Measurements from ENCODE around the gene DHX58. TPM values are rescaled to one million over a fixed set of nuclear protein-coding genes. Genes with fewer than 3 reads are reported as not detected.

DHX58 gene
- total and polyA plus RNA-seq, 2 donors (not counting 1 experiment from before 2014, with no cell fraction given) = 39.7 to 57.6 TPM

DNA sequence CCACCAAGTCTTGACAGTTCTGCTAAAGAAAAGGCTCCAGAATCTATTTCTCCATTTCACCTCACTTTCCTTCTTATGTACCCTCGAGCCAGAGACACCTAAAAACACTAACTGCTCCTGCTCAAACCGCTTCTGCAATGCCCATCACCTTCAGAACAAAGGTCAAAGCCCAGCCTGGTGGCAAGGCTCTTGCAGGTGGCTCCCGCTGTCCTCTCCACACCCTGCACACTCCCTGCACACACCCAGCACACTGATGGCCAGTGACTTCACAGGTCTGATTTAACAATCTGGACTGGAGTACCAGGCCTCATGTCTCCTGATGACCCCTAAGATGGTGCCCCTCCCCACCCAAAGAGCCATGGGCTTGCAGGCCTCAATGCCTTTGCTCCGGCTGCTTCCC is 52.3 kb downstream of the DHX58 start:
- Mint-ChIP-seq H3K9me3 (ENCODE audit: insufficient read depth) (no peaks in the 10 kb centered on the region), H3K4me3 (no peak overlapping the region), H3K27me3 (no peaks in the 10 kb centered on the region), H3K27ac (no peak overlapping the region), H3K4me1 (peaks cover 15% of the 10 kb centered on the region)
- Histone ChIP-seq H4K20me1 (ENCODE audit: control insufficient read depth, insufficient read depth, low read length, poor library complexity, severe bottlenecking) (no peaks in the 10 kb centered on the region), H3K9ac (ENCODE audit: low read length) (no peak overlapping the region), H3K36me3 (replicated peaks in 1 of 2; ENCODE audit: control extremely low read depth in 1 of 2, control insufficient read depth in 1 of 2, extremely low read depth in 1 of 2, insufficient read depth in 2 of 2, low read length in 1 of 2) (no peaks in the 10 kb centered on the region), H3K79me2 (ENCODE audit: control insufficient read depth, insufficient read depth, low read length) (no peaks in the 10 kb centered on the region), H3K4me2 (replicated peaks; ENCODE audit: low read depth, low read length, poor library complexity, severe bottlenecking) (no peak overlapping the region), H2AFZ (ENCODE audit: insufficient read depth, low read depth, low read length, poor library complexity, severe bottlenecking) (no peak overlapping the region), H3K4me3 (ENCODE audit: control extremely low read depth in 1 of 5, extremely low read depth in 1 of 5, insufficient read depth in 1 of 5, low read depth in 2 of 5, low read length in 4 of 5) (no peak overlapping the region), H3K27me3 (replicated peaks in 1 of 4; ENCODE audit: control extremely low read depth in 1 of 4, control insufficient read depth in 3 of 4, insufficient read depth in 4 of 4, low read length in 3 of 4) (peaks cover 0 to 3% (median 0%) of the 10 kb centered on the region in 4 experiments), H3K4me1 (ENCODE audit: control insufficient read depth in 2 of 2, insufficient read depth in 2 of 2, low read length in 2 of 2) (peaks cover 14% of the 10 kb centered on the region in 2 donors), H3K27ac (ENCODE audit: low read length in 2 of 2) (no peak overlapping the region), H3K9me3 (ENCODE audit: control extremely low read depth in 1 of 3, control insufficient read depth in 2 of 3, insufficient read depth in 1 of 3, low read length in 2 of 3) (peaks cover 0 to 19% (median 0%) of the 10 kb centered on the region in 3 donors)
- CTCF ChIA-PET = interaction anchor here (1.0 kb wide), 1 partner anchor 97 kb away, joined by 4 read pairs; no protein-coding TSS in a partner anchor
- POLR2A ChIA-PET = interaction anchor here (0.5 to 0.6 kb wide), 2 partner anchors 32 to 95 kb away, joined by 3 to 7 read pairs; no protein-coding TSS in a partner anchor
- no peak for TF ChIP-seq EZH2 (IDR thresholded peaks at IDR 0.05; ENCODE audit: borderline replicate concordance, insufficient read depth, low read depth, low read length, poor library complexity, severe bottlenecking)
- TF ChIP-seq, protein P1, sequence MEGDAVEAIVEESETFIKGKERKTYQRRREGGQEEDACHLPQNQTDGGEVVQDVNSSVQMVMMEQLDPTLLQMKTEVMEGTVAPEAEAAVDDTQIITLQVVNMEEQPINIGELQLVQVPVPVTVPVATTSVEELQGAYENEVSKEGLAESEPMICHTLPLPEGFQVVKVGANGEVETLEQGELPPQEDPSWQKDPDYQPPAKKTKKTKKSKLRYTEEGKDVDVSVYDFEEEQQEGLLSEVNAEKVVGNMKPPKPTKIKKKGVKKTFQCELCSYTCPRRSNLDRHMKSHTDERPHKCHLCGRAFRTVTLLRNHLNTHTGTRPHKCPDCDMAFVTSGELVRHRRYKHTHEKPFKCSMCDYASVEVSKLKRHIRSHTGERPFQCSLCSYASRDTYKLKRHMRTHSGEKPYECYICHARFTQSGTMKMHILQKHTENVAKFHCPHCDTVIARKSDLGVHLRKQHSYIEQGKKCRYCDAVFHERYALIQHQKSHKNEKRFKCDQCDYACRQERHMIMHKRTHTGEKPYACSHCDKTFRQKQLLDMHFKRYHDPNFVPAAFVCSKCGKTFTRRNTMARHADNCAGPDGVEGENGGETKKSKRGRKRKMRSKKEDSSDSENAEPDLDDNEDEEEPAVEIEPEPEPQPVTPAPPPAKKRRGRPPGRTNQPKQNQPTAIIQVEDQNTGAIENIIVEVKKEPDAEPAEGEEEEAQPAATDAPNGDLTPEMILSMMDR (IDR thresholded peaks at IDR 0.05) = no peak
- intact Hi-C loops (cut with micrococcal nuclease) = no loop called here
- ATAC-seq (ENCODE audit: low read depth) (no peak), DNase-seq (no peak)
- WGBS (ENCODE audit: insufficient coverage) = 91% methylated on average over 3 of the region's 4 CpGs

DNA sequence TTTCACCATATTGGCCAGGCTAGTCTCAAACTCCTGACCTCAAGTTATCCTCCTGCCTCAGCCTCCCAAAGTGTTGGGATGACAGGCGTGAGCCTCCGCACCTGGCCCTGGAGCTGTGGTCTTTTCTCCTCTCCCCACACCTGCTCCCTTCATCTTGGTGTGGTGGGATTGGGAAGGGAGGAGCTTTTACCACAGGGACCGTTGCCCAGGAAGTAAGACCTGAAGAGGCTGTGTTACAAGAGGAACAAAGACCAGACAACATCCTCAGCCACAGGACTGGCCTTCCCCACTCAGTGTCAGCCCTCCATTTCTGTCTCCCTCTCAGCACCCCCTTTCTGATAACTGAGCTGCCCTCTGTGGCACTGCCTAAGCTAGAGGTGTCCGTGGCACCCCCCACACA is 52.7 kb downstream of the DHX58 start:
- Histone ChIP-seq H3K79me2 (ENCODE audit: control insufficient read depth, insufficient read depth, low read length) (no peaks in the 10 kb centered on the region), H4K20me1 (ENCODE audit: control insufficient read depth, insufficient read depth, low read length, poor library complexity, severe bottlenecking) (no peaks in the 10 kb centered on the region), H3K36me3 (replicated peaks in 1 of 2; ENCODE audit: control extremely low read depth in 1 of 2, control insufficient read depth in 1 of 2, extremely low read depth in 1 of 2, insufficient read depth in 2 of 2, low read length in 1 of 2) (no peaks in the 10 kb centered on the region), H3K9ac (ENCODE audit: low read length) (no peak overlapping the region), H3K4me3 (ENCODE audit: control extremely low read depth in 1 of 5, extremely low read depth in 1 of 5, insufficient read depth in 1 of 5, low read depth in 2 of 5, low read length in 4 of 5) (no peak overlapping the region), H3K4me2 (replicated peaks; ENCODE audit: low read depth, low read length, poor library complexity, severe bottlenecking) (no peak overlapping the region), H2AFZ (ENCODE audit: insufficient read depth, low read depth, low read length, poor library complexity, severe bottlenecking) (no peak overlapping the region), H3K27me3 (replicated peaks in 1 of 4; ENCODE audit: control extremely low read depth in 1 of 4, control insufficient read depth in 3 of 4, insufficient read depth in 4 of 4, low read length in 3 of 4) (peaks cover 0 to 4% (median 0%) of the 10 kb centered on the region in 4 experiments), H3K9me3 (ENCODE audit: control extremely low read depth in 1 of 3, control insufficient read depth in 2 of 3, insufficient read depth in 1 of 3, low read length in 2 of 3) (peaks cover 0 to 19% (median 0%) of the 10 kb centered on the region in 3 donors), H3K27ac (ENCODE audit: low read length in 2 of 2) (no peak overlapping the region), H3K4me1 (ENCODE audit: control insufficient read depth in 2 of 2, insufficient read depth in 2 of 2, low read length in 2 of 2) (peaks cover 11 to 12% of the 10 kb centered on the region in 2 donors)
- no peak for ATAC-seq (ENCODE audit: low read depth)
- POLR2A ChIA-PET = interaction anchor here (0.6 kb wide), 1 partner anchor 32 kb away, joined by 7 read pairs; no protein-coding TSS in a partner anchor
- no peak for TF ChIP-seq EZH2 (IDR thresholded peaks at IDR 0.05; ENCODE audit: borderline replicate concordance, insufficient read depth, low read depth, low read length, poor library complexity, severe bottlenecking)
- TF ChIP-seq, protein P1 (IDR thresholded peaks at IDR 0.05) = no peak
- no peak overlapping the region for H3K27ac Mint-ChIP-seq
- H3K4me1 Mint-ChIP-seq = peaks cover 13% of the 10 kb centered on the region
- no peaks in the 10 kb centered on the region for H3K27me3 Mint-ChIP-seq
- no peaks in the 10 kb centered on the region for H3K9me3 Mint-ChIP-seq (ENCODE audit: insufficient read depth)
- CTCF ChIA-PET = interaction anchor here (0.5 to 1.0 kb wide), 2 partner anchors 14 to 97 kb away, joined by 4 to 5 read pairs; no protein-coding TSS in a partner anchor
- DNase-seq = no peak
- H3K4me3 Mint-ChIP-seq = no peak overlapping the region
- WGBS (ENCODE audit: insufficient coverage) = 84% methylated on average over 1 of the region's 4 CpGs
- intact Hi-C loops (cut with micrococcal nuclease) = no loop called here
